CD4-positive, alpha-beta T cell treated with Interleukin-2 at 100 ng/mL for 4 hours (primary cell): ENCODE measurements around the gene TNFRSF4.
"Not testable (repeated sequence)": the region's sequence is repeated elsewhere in the genome, so short reads cannot be mapped to it uniquely, and the experiment has no call there.

Experiments
- DNase-seq: peaks from one replicate; pipeline ENCODE4 v3.0.0-alpha.2; 2020; ENCODE audit warnings: low spot score

TNFRSF4 gene

GRCh38 chr1:1182491-1183220 lies 31.3 kb downstream of the TNFRSF4 start:
- DNase-seq: no peak

- no peak for DNase-seq
Measured at GRCh38 chr1:1181938-1182410, 32.0 kb downstream of the TNFRSF4 start.

- DNase-seq: no peak
Measured at GRCh38 chr1:1181129-1181937, 32.6 kb downstream of the TNFRSF4 start.

GRCh38 chr1:1179983-1180861 lies 33.7 kb downstream of the TNFRSF4 start:
- no peak for DNase-seq

- DNase-seq: no peak
Measured at GRCh38 chr1:1179346-1179982, 34.5 kb downstream of the TNFRSF4 start.

- DNase-seq: no peak
Measured at GRCh38 chr1:1178794-1179331, 35.1 kb downstream of the TNFRSF4 start.

GRCh38 chr1:1177452-1178206 lies 36.3 kb downstream of the TNFRSF4 start:
- DNase-seq: no peak

GRCh38 chr1:1176931-1177330 lies 37.0 kb downstream of the TNFRSF4 start:
- DNase-seq: no peak

- not testable (repeated sequence) for DNase-seq
Measured at GRCh38 chr1:1176063-1176761, 37.7 kb downstream of the TNFRSF4 start.

GRCh38 chr1:1175221-1176062 lies 38.5 kb downstream of the TNFRSF4 start:
- no peak for DNase-seq

- DNase-seq: peak; percentile 71
Measured at GRCh38 chr1:1173793-1174415, 40.0 kb downstream of the TNFRSF4 start, which contains the start of gene TTLL10. TSS of gene TTLL10 (plus strand) at chr1:1173880. CDS start at chr1:1179216, 5,336 bp downstream.

GRCh38 chr1:1173061-1173792 lies 40.7 kb downstream of the TNFRSF4 start:
- DNase-seq: no peak

- peak; percentile 26 for DNase-seq
Measured at GRCh38 chr1:1171546-1172340, 42.2 kb downstream of the TNFRSF4 start.

GRCh38 chr1:1171161-1171545 lies 42.8 kb downstream of the TNFRSF4 start:
- DNase-seq: no peak

GRCh38 chr1:1170215-1171091 lies 43.5 kb downstream of the TNFRSF4 start:
- no peak for DNase-seq
